Measurements from ENCODE around the gene LIPC. TPM values are rescaled to one million over a fixed set of nuclear protein-coding genes. Genes with fewer than 3 reads are reported as not detected.
A peak's percentile ranks its signal among the peaks of the same experiment; 100 is the strongest.

LIPC gene
- total RNA-seq, 1 donor from 2014 or later, result under 0.01 TPM

DNA sequence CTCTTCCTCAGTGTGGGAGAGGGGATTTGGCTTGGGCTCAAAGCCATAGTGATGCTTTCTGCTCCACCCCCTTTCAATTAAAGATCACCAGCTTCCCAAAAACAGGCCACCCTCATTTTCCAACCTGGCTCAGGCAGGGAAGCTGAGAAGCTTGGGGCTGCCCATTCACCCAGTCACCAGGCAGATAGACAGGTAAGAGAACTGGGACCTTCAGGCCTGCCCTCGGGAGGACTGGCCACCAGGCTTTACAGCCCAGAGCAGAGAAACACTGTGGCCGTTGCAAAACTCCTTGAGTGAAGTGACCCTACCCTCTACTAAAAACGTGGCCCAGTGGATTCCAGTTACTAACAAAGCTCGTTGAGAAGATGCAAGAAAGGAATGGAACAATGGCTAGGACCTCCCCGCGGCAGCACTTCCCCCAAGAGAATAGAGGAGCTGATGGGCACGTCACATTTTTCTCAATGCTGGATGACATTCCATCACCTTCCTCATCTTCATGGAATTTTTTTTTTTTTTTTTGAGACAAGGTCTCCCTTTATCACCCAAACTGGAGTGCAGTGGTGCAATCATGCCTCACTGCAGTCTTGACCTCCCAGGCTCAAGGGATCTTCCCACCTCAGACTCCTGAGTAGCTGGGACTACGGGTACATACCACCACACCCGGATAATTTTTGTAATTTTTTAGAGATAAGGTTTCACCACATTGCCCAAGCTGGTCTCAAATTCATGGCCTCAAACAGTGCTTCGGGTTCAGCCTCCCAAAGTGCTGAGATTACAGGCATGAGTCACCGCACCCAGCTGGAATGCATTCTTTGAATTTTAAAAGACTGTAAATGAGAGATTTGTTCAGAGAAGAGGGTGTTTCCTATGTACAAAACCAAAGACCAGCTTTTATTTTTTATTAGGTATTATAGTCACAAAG, 37.9 kb downstream of the LIPC start:
- H3K4me1 ChIP-seq (ENCODE audit: control insufficient read depth in 3 of 3, insufficient read depth in 3 of 3, low read length in 3 of 3), result peaks cover 0 to 8% (median 8%) of the 10 kb centered on the region in 3 donors
- H3K36me3 ChIP-seq (ENCODE audit: control insufficient read depth in 3 of 3, insufficient read depth in 3 of 3, low read length in 3 of 3), result no peaks in the 10 kb centered on the region
- H3K4me3 ChIP-seq (ENCODE audit: low read length in 3 of 3), result no peak overlapping the region
- H3K27ac ChIP-seq (ENCODE audit: low read depth, low read length), result no peak overlapping the region
- no peaks in the 10 kb centered on the region for H3K27me3 ChIP-seq (ENCODE audit: control insufficient read depth in 3 of 3, insufficient read depth in 3 of 3, low read length in 3 of 3)
- no peaks in the 10 kb centered on the region for H3K9me3 ChIP-seq (ENCODE audit: control insufficient read depth in 3 of 3, low read length in 3 of 3)
- H3K9ac ChIP-seq (ENCODE audit: low read depth in 1 of 3, low read length in 3 of 3), result no peak overlapping the region

DNA sequence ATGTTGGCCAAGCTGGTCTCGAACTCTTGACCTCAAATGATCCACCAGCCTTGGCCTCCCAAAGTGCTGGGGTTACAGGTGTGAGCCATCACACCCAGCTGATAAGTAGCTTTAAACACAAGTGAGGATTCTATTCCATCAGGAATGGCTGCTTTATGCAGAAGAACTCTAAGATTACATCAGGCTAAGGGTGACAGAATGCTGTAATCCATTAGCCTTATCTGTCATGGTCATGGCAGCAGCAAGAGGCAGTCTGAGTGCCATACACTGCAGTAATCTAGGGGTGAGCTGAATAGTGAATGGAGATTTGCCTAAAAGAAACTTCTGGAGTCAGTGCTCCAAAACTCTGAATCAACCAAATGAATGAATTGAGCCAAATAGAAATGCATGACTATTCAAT, 39.6 kb downstream of the LIPC start:
- H3K36me3 ChIP-seq (ENCODE audit: control insufficient read depth in 3 of 3, insufficient read depth in 3 of 3, low read length in 3 of 3), result no peaks in the 10 kb centered on the region
- H3K4me3 ChIP-seq (ENCODE audit: low read length in 3 of 3), result no peak overlapping the region
- H3K9me3 ChIP-seq (ENCODE audit: control insufficient read depth in 3 of 3, low read length in 3 of 3), result no peaks in the 10 kb centered on the region
- H3K27me3 ChIP-seq (ENCODE audit: control insufficient read depth in 3 of 3, insufficient read depth in 3 of 3, low read length in 3 of 3), result no peaks in the 10 kb centered on the region
- H3K27ac ChIP-seq (ENCODE audit: low read depth, low read length), result no peak overlapping the region
- no peak overlapping the region for H3K9ac ChIP-seq (ENCODE audit: low read depth in 1 of 3, low read length in 3 of 3)
- H3K4me1 ChIP-seq (ENCODE audit: control insufficient read depth in 3 of 3, insufficient read depth in 3 of 3, low read length in 3 of 3), result peaks cover 4 to 19% (median 12%) of the 10 kb centered on the region in 3 donors

DNA sequence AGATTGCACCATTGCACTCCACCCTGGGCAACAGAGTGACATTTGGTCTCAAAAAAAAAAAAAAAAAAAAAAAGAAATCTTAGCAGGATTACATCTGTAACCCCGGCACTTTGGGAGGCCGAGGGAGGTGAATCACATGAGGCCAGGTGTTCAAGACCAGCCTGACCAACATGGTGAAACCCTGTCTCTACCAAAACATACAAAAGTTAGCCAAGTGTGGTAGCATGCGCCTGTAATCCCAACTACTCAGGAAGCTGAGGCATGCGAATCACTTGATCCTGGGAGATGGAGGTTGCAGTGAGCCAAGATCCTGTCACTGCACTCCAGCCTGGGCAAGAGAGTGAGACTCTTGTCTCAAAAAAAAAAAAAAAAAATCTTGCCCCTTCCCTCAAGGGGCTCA, 40.4 kb downstream of the LIPC start:
- no peaks in the 10 kb centered on the region for H3K27me3 ChIP-seq (ENCODE audit: control insufficient read depth in 3 of 3, insufficient read depth in 3 of 3, low read length in 3 of 3)
- H3K4me3 ChIP-seq (ENCODE audit: low read length in 3 of 3), result no peak overlapping the region
- H3K4me1 ChIP-seq (ENCODE audit: control insufficient read depth in 3 of 3, insufficient read depth in 3 of 3, low read length in 3 of 3), result peaks cover 9 to 24% (median 19%) of the 10 kb centered on the region in 3 donors
- no peaks in the 10 kb centered on the region for H3K36me3 ChIP-seq (ENCODE audit: control insufficient read depth in 3 of 3, insufficient read depth in 3 of 3, low read length in 3 of 3)
- H3K9me3 ChIP-seq (ENCODE audit: control insufficient read depth in 3 of 3, low read length in 3 of 3), result no peaks in the 10 kb centered on the region
- no peak overlapping the region for H3K27ac ChIP-seq (ENCODE audit: low read depth, low read length)
- no peak overlapping the region for H3K9ac ChIP-seq (ENCODE audit: low read depth in 1 of 3, low read length in 3 of 3)

DNA sequence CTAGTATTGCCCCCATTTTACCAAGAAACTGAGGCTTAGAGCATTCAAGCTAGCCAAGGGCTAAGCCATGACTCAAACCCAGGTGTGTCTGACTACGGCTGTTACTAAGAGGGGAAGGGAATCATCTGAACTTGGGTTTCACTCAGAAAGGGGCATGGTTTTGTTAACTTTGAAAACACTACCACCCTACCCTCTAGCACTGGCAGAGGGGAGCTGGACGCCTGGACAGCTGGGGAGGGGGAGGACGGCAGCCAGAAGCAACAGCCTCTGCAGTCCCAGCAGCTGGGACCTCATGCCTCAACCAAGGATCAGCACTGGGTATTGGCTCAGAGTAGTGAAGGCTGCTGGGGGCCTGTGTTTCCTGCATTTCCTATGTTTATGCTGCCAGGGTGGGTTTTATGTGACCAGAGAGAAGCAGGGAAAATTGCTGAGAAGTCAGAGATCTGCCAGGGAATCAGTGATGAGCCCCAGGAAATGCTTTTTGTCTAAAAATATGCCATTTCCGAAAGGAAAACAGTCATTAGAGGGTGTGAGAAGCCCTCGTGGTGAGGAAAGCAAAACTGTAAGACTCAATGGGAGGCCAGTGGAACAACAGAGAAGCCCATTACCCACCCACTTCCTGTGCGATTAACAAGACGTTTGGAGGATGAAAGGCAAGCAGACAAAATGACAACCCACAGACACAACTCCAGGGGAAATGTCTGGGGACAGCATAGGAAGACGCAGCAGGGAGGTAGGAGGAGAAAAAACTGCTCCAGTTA, 41.2 kb downstream of the LIPC start:
- H3K36me3 ChIP-seq (ENCODE audit: control insufficient read depth in 3 of 3, insufficient read depth in 3 of 3, low read length in 3 of 3), result no peaks in the 10 kb centered on the region
- H3K9me3 ChIP-seq (ENCODE audit: control insufficient read depth in 3 of 3, low read length in 3 of 3), result no peaks in the 10 kb centered on the region
- H3K27ac ChIP-seq (ENCODE audit: low read depth, low read length), result no peak overlapping the region
- peaks cover 9 to 24% (median 19%) of the 10 kb centered on the region in 3 donors for H3K4me1 ChIP-seq (ENCODE audit: control insufficient read depth in 3 of 3, insufficient read depth in 3 of 3, low read length in 3 of 3)
- H3K9ac ChIP-seq (ENCODE audit: low read depth in 1 of 3, low read length in 3 of 3), result no peak overlapping the region
- H3K27me3 ChIP-seq (ENCODE audit: control insufficient read depth in 3 of 3, insufficient read depth in 3 of 3, low read length in 3 of 3), result no peaks in the 10 kb centered on the region
- H3K4me3 ChIP-seq (ENCODE audit: low read length in 3 of 3), result no peak overlapping the region

DNA sequence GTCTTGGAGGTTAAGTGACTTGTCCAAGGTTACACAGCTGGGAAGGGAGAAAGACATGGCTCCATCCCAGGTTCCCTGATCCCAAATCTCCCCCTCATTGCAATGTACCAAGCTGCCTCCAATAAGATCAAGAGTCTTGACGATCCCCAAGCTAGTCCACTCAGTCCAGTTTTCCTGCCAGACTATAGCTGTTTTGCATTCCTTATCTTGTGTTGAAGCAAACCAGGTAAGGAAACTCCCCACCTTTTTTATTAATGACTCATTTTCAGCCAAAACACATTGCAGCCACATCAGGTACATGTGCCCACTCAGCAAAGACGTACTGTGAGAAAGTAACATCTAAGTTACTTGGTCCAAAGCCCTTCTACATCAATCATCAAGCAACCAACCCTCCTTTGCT, 41.9 kb downstream of the LIPC start:
- Histone ChIP-seq H3K36me3 (ENCODE audit: control insufficient read depth in 3 of 3, insufficient read depth in 3 of 3, low read length in 3 of 3) (no peaks in the 10 kb centered on the region), H3K27ac (ENCODE audit: low read depth, low read length) (no peak overlapping the region), H3K4me3 (ENCODE audit: low read length in 3 of 3) (no peak overlapping the region), H3K27me3 (ENCODE audit: control insufficient read depth in 3 of 3, insufficient read depth in 3 of 3, low read length in 3 of 3) (no peaks in the 10 kb centered on the region), H3K9me3 (ENCODE audit: control insufficient read depth in 3 of 3, low read length in 3 of 3) (no peaks in the 10 kb centered on the region), H3K4me1 (ENCODE audit: control insufficient read depth in 3 of 3, insufficient read depth in 3 of 3, low read length in 3 of 3) (peaks cover 9 to 24% (median 19%) of the 10 kb centered on the region in 3 donors), H3K9ac (ENCODE audit: low read depth in 1 of 3, low read length in 3 of 3) (no peak overlapping the region)

DNA sequence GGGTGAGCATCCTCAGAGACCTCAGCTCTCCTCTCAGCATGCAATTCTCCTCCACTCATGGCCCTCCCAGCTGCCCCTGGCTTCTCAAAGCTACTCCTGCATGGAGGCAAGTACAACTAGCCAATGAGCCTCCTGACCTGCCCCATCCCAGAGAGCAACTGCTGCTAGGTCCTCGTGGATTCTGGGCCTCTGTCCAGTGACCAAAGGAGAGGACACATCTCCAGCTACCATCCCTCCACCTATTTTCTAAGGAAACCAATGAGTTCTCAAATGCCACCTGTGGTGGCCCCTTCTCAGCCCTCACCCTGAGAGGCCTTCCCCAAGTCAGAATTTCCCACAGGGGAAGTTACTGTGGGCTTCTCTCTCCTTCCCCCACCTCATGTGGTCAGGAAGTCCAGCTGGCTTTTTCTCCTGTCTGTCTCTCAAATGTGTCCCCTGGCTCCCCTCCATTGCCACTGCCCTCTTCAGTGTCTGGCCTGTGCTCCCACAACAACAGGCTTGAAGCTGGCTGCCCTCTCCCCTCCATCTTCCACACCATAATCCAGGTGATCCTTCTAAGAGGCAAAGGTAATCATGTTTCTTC, 43.0 kb downstream of the LIPC start:
- Histone ChIP-seq H3K27me3 (ENCODE audit: control insufficient read depth in 3 of 3, insufficient read depth in 3 of 3, low read length in 3 of 3) (no peaks in the 10 kb centered on the region), H3K9ac (ENCODE audit: low read depth in 1 of 3, low read length in 3 of 3) (no peak overlapping the region), H3K4me3 (ENCODE audit: low read length in 3 of 3) (no peak overlapping the region), H3K27ac (ENCODE audit: low read depth, low read length) (no peak overlapping the region), H3K4me1 (ENCODE audit: control insufficient read depth in 3 of 3, insufficient read depth in 3 of 3, low read length in 3 of 3) (peaks cover 9 to 24% (median 19%) of the 10 kb centered on the region in 3 donors), H3K36me3 (ENCODE audit: control insufficient read depth in 3 of 3, insufficient read depth in 3 of 3, low read length in 3 of 3) (no peaks in the 10 kb centered on the region), H3K9me3 (ENCODE audit: control insufficient read depth in 3 of 3, low read length in 3 of 3) (no peaks in the 10 kb centered on the region)

DNA sequence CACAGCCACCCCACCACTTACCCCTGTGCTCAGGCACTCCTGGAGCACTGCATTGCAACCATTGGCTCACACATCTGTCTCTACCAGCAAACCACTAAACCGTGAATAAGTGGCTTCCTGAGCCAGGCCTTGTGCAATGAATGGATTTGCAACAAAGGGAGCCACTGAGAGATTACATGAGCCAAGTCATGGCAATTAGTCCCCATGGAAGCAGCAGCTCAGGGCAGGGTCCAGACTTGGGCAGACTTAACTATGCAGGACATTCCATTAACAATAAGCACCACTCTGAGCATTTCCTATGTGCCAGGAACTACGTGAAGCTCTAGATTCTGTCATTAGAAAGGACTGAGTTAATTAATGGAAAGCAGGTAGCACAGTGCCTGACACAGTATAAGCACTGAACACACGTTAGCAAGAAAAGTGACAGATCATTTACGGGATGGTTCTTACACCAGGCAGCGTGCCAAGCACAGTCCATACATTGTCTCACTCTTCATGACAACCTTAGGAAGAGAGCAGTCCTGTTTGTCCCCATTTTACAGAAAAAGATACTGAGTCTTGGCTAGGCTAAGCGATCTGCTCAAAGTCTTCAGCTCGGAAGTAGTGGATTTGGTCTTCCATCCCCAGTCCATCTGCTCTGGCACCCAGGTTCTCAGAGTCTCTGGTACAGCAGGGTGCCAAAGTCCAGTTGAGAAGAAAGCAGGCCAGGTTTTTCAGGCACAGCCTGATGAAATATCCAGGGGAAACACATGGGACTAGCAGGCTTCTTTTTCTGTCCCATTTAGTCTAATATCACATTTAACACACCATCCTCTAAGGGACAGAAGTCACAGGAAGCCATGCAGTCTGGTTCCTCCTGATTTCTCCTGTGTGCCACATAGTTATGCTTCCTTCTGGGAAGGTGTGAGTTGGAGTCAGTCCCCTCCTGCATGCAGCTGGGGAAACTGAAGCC, 44.1 kb downstream of the LIPC start:
- H3K4me1 ChIP-seq (ENCODE audit: control insufficient read depth in 3 of 3, insufficient read depth in 3 of 3, low read length in 3 of 3), result peaks cover 9 to 24% (median 19%) of the 10 kb centered on the region in 3 donors
- H3K9me3 ChIP-seq (ENCODE audit: control insufficient read depth in 3 of 3, low read length in 3 of 3), result no peaks in the 10 kb centered on the region
- no peaks in the 10 kb centered on the region for H3K27me3 ChIP-seq (ENCODE audit: control insufficient read depth in 3 of 3, insufficient read depth in 3 of 3, low read length in 3 of 3)
- H3K9ac ChIP-seq (ENCODE audit: low read depth in 1 of 3, low read length in 3 of 3), result no peak overlapping the region
- peak overlapping the region; percentile 43 for H3K27ac ChIP-seq (ENCODE audit: low read depth, low read length)
- H3K4me3 ChIP-seq (ENCODE audit: low read length in 3 of 3), result no peak overlapping the region
- no peaks in the 10 kb centered on the region for H3K36me3 ChIP-seq (ENCODE audit: control insufficient read depth in 3 of 3, insufficient read depth in 3 of 3, low read length in 3 of 3)

DNA sequence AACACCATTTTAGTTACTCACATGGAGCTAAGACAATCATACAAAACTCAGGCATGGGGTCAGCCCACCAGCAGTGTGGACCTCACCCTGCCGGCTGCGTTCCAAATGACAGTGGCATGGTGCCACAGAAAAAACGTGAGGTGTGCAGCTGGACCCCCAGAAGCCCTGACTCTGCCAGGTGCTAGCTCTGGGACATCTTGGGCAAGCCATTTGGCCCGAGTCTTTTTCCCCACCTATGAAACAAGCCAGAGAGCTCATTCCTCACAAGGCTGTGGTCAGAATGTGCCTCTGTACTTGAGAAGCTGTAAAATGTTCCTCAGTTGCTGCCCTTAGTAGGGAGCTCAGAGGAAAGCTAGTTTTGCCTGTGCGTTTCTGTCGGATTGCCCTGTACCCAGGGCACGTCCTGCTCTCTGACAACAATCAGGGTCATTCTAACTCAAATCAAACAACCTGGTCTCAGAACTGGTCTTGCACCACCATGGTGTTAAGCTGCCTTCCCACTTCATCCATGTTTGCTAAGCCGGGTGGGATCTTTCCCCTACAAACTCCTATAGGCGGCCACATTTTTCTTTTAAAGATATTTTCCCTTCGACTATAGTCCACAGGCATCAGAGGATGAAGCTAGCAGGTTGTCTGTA, 44.9 kb downstream of the LIPC start:
- H3K27ac ChIP-seq (ENCODE audit: low read depth, low read length), result no peak overlapping the region
- no peaks in the 10 kb centered on the region for H3K36me3 ChIP-seq (ENCODE audit: control insufficient read depth in 3 of 3, insufficient read depth in 3 of 3, low read length in 3 of 3)
- no peak overlapping the region for H3K9ac ChIP-seq (ENCODE audit: low read depth in 1 of 3, low read length in 3 of 3)
- peaks cover 9 to 24% (median 19%) of the 10 kb centered on the region in 3 donors for H3K4me1 ChIP-seq (ENCODE audit: control insufficient read depth in 3 of 3, insufficient read depth in 3 of 3, low read length in 3 of 3)
- no peaks in the 10 kb centered on the region for H3K9me3 ChIP-seq (ENCODE audit: control insufficient read depth in 3 of 3, low read length in 3 of 3)
- H3K4me3 ChIP-seq (ENCODE audit: low read length in 3 of 3), result no peak overlapping the region
- no peaks in the 10 kb centered on the region for H3K27me3 ChIP-seq (ENCODE audit: control insufficient read depth in 3 of 3, insufficient read depth in 3 of 3, low read length in 3 of 3)

DNA sequence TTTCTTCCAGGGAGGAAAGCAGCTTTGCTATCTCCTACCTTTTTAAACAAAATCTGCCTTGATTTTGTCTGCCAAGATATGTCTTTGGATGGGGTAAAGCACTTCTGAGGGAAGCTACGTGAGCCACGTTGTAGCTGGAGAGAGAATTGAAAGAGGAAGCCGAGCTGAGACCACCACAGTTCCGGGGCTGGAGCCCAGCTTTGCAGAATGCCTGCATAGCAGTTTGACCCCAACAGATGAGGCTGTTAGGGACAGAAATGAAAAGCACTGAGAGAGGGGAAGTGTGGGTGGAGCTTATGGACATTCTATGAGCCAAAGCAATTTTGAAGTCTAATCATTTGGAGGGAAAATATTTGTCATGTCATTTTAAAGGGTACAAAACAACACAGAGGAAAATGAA, 45.4 kb downstream of the LIPC start:
- Histone ChIP-seq H3K4me3 (ENCODE audit: low read length in 3 of 3) (no peak overlapping the region), H3K27ac (ENCODE audit: low read depth, low read length) (no peak overlapping the region), H3K27me3 (ENCODE audit: control insufficient read depth in 3 of 3, insufficient read depth in 3 of 3, low read length in 3 of 3) (no peaks in the 10 kb centered on the region), H3K9ac (ENCODE audit: low read depth in 1 of 3, low read length in 3 of 3) (no peak overlapping the region), H3K4me1 (ENCODE audit: control insufficient read depth in 3 of 3, insufficient read depth in 3 of 3, low read length in 3 of 3) (peaks cover 9 to 24% (median 19%) of the 10 kb centered on the region in 3 donors), H3K36me3 (ENCODE audit: control insufficient read depth in 3 of 3, insufficient read depth in 3 of 3, low read length in 3 of 3) (no peaks in the 10 kb centered on the region), H3K9me3 (ENCODE audit: control insufficient read depth in 3 of 3, low read length in 3 of 3) (no peaks in the 10 kb centered on the region)

All from skeletal muscle tissue (tissue), 4 donors.